RWPE1 (cell line): ENCODE results near the gene FEZ2.

ENCODE experiments used
- CTCF ChIA-PET: fragments of 350-600 bp; sonication (Branson Sonifier 250); formaldehyde crosslinking; extraction: SDS; loops from one replicate; lab custom pipeline; 2021; lab: Yijun Ruan, JAX
- POLR2A ChIA-PET: fragments of 400-600 bp; formaldehyde crosslinking; extraction: SDS; loops from one replicate; lab custom pipeline; 2020; ENCODE audit warnings: antibody characterized with exemption; ENCODE audit not compliant: low non-redundant PET; lab: Yijun Ruan, JAX
- DNase-seq: peaks from one replicate; pipeline ENCODE4 v3.0.0; 2012; ENCODE audit warnings: low spot score
- H3K27ac ChIP-seq: fragments of 450-650 bp; 2 replicates; pipeline ENCODE4 v1.5.1; 2017
- CTCF ChIP-seq: fragments of 450-650 bp; conservative IDR thresholded peaks from 2 replicates; pipeline ENCODE4 v1.5.1; 2017; ENCODE audit warnings: low read depth, mild to moderate bottlenecking

The FEZ2 gene, protein sequence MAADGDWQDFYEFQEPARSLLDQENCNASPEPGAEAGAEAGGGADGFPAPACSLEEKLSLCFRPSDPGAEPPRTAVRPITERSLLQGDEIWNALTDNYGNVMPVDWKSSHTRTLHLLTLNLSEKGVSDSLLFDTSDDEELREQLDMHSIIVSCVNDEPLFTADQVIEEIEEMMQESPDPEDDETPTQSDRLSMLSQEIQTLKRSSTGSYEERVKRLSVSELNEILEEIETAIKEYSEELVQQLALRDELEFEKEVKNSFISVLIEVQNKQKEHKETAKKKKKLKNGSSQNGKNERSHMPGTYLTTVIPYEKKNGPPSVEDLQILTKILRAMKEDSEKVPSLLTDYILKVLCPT

DNA sequence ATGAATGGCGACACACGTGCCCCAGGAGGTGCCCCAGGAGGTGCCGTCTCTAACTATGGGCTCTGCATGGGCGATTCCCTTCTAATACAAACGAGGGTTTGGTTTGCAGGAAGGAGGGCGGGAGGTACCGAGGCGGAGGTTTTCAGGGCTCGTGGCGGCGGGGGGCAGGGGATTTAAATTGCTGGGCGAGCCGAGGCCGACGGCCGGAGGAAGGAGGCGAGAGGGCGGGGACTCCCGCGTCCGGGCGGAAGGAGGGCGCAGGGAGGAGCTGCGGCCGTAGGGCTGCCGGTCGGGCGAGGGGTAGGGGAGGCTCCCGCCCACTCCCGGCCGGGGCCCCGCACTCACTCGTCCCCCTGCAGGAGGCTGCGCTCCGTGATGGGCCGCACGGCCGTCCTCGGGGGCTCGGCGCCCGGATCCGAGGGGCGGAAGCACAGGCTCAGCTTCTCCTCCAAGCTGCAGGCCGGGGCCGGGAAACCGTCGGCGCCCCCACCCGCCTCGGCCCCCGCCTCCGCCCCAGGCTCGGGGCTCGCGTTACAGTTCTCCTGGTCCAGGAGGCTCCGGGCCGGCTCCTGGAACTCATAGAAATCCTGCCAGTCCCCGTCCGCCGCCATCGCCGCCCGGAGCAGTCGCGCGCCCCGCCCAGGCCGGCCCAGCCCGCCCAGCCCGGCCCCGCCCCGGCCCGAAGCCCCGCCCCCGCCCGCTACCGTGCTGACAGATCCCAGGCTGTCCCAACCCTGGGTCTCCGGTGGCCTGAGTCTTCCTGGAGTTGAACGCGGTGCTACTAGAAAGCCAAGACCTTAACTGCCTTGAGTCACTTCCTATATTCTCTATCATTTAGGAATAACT, at the start of gene FEZ2:
Gene FEZ2 (minus strand): TSS at position 637 of the 846 bp plus-strand sequence. CDS start 26 bp downstream, at position 611.
- peak; percentile 77 for DNase-seq
- ChIA-PET CTCF (interaction anchor here (0.6 kb wide), 1 partner anchor 1209 kb away, joined by 3 read pairs; no protein-coding TSS in a partner anchor), POLR2A (no interaction called here)
- no peak for TF ChIP-seq CTCF
- H3K27ac ChIP-seq, result peak within 1 kb of the TSS; percentile 87

- POLR2A ChIA-PET, result no interaction called here
- H3K27ac ChIP-seq, result no peak overlapping the region
- no peak for DNase-seq
- TF ChIP-seq CTCF, result no peak
- CTCF ChIA-PET, result no interaction called here
Measured at GRCh38 chr2:36634981-36635597, 37.1 kb upstream of the FEZ2 start.

DNA sequence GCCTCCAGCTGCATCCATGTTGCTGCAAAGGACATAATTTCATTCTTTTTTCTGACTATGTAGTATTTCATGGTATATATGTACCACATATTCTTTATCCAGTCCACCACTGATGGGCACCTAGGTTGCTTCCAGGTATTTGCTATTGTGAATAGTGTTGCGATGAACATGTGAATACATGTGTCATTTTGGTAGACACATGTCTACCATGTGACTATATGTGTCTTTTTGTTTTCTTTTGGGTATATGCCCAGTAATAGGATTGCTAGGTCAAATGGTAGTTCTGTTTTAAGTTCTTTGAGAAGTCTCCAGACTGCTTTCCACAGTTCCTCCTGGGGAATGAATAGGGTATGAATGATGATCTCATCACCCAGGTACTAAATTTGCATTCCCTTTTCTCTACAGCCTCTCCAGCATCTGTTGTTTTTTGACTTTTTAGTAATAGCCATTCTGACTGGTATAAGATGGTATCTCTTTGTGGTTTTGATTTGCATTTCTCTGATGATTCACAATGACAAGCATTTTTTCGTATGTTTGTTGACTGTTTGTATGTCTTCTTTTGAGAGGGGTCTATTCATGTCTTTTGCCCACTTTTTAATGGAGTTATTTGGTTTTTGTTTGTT, 35.6 kb upstream of the FEZ2 start:
- H3K27ac ChIP-seq, result no peak overlapping the region
- DNase-seq, result no peak
- ChIA-PET POLR2A (no interaction called here), CTCF (interaction anchor here (2.0 kb wide), 1 partner anchor 31 kb away, joined by 6 read pairs; no protein-coding TSS in a partner anchor)
- no peak for TF ChIP-seq CTCF

DNA sequence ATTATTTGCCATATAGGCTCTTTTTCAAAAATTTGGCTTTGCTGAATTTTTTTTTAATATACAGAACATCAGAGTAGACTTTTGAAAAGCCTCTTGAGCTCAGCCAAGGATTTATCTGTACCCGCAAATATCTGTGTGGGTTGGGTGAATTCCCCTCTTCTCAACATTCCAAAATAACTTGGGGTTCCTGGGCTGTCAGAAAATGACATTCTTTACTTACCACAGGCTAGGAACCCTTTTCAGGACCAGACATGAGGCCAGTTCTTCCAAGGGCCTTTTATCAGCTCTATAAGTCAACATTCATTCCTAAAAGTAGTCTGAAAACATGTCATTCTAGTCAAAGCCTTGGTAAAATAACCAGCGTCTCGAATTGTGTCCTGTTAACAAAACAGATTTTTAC, 28.8 kb upstream of the FEZ2 start:
- ChIA-PET CTCF (interaction anchor here (0.8 kb wide), 1 partner anchor 11 kb away, joined by 3 read pairs; no protein-coding TSS in a partner anchor), POLR2A (no interaction called here)
- TF ChIP-seq CTCF, result no peak
- no peak for DNase-seq
- no peak overlapping the region for H3K27ac ChIP-seq

- TF ChIP-seq CTCF, result no peak
- no peak overlapping the region for H3K27ac ChIP-seq
- ChIA-PET POLR2A (no interaction called here), CTCF (no interaction called here)
- DNase-seq, result no peak
Measured at GRCh38 chr2:36626071-36626470, 28.1 kb upstream of the FEZ2 start.

GRCh38 chr2:36625304-36625703, 27.3 kb upstream of the FEZ2 start:
- H3K27ac ChIP-seq, result no peak overlapping the region
- DNase-seq, result no peak
- ChIA-PET CTCF (no interaction called here), POLR2A (no interaction called here)
- no peak for TF ChIP-seq CTCF
